Activated naive CD8-positive, alpha-beta T cell treated with anti-CD3 and anti-CD28 coated beads, Interleukin-2, amount 10 ng/mL, durations not matched to agents 7 days and 5 days (primary cell): ENCODE measurements around the gene PHC1. TPM values are rescaled to one million over a fixed set of nuclear protein-coding genes. Genes with fewer than 3 reads are reported as not detected.

ENCODE experiments used
- ATAC-seq: fragments of 150-1000 bp; cut with Tn5 transposase; one replicate; pipeline ENCODE4 v1.10.0; 2021; ENCODE audit warnings: low read depth, moderate library complexity
- POLR2A ChIA-PET: fragments of 350-600 bp; sonication (Branson Sonifier 250); formaldehyde crosslinking; loops from one replicate; lab custom pipeline; 2021; ENCODE audit warnings: antibody characterized with exemption; lab: Charles Lee
- DNase-seq: peaks from one replicate; pipeline ENCODE4 v3.0.0; 2021
- H3K27ac Mint-ChIP-seq: one replicate; pipeline ENCODE4 v1.8.0; 2022; ENCODE audit warnings: mild to moderate bottlenecking, mixed read lengths
- H3K27me3 Mint-ChIP-seq: one replicate; pipeline ENCODE4 v1.8.0; 2022; ENCODE audit warnings: mild to moderate bottlenecking, moderate library complexity, mixed read lengths
- H3K36me3 Mint-ChIP-seq: one replicate; pipeline ENCODE4 v1.8.0; 2021; ENCODE audit warnings: mild to moderate bottlenecking, mixed read lengths
- H3K4me1 Mint-ChIP-seq: one replicate; pipeline ENCODE4 v1.8.0; 2021; ENCODE audit warnings: mixed read lengths
- H3K4me3 Mint-ChIP-seq: one replicate; pipeline ENCODE4 v1.8.0; 2022; ENCODE audit warnings: mild to moderate bottlenecking, moderate library complexity, mixed read lengths
- H3K9me3 Mint-ChIP-seq: one replicate; pipeline ENCODE4 v1.8.0; 2021; ENCODE audit warnings: mixed read lengths
- total RNA-seq, 2 experiments: library from RNA; stranded (reverse); gene quantifications; one replicate each; pipeline ENCODE4 v1.2.3, GENCODE V29; 2021

Gene PHC1
- total RNA-seq, 2 experiments from 2014 or later = 20.6 to 23.9 TPM

- Mint-ChIP-seq H3K36me3 (peaks cover 14% of the 10 kb centered on the region), H3K9me3 (peaks cover 3% of the 10 kb centered on the region), H3K4me3 (peak overlapping the region; percentile 42), H3K4me1 (peaks cover 34% of the 10 kb centered on the region), H3K27ac (no peak overlapping the region), H3K27me3 (no peaks in the 10 kb centered on the region)
- DNase-seq (no peak), ATAC-seq (no peak)
- POLR2A ChIA-PET = no interaction called here
These were observed 33.4 kb downstream of the PHC1 start for GRCh38 chr12:8947737-8948136.

- Mint-ChIP-seq H3K27me3 (no peaks in the 10 kb centered on the region), H3K4me1 (peaks cover 44% of the 10 kb centered on the region)
- no peak for DNase-seq
These were observed 34.5 kb downstream of the PHC1 start for GRCh38 chr12:8948701-8949341.

GRCh38 chr12:8949342-8950220, 35.3 kb downstream of the PHC1 start, which contains the start of gene M6PR:
Gene M6PR (minus strand): TSS chr12:8949645. CDS start chr12:8946404, 3,241 bp downstream.
- Mint-ChIP-seq H3K4me1 (peaks cover 48% of the 10 kb centered on the region), H3K27ac (peak within 1 kb of the TSS; percentile 91), H3K36me3 (peaks cover 23% of the 10 kb centered on the region), H3K27me3 (no peaks in the 10 kb centered on the region), H3K9me3 (peaks cover 11% of the 10 kb centered on the region), H3K4me3 (peak within 1 kb of the TSS; percentile 93)
- DNase-seq (peak; percentile 92), ATAC-seq (peak; percentile 85)
- POLR2A ChIA-PET = interaction anchor here (0.7 to 2.5 kb wide), 13 partner anchors 11 to 1013 kb away, joined by 3 to 17 read pairs (median 6); partner anchors contain the start of gene PHC1

More at GRCh38 chr12:8948701-8949341, 34.5 kb downstream of the PHC1 start:
- Mint-ChIP-seq H3K36me3 (peaks cover 17% of the 10 kb centered on the region), H3K4me3 (peak overlapping the region; percentile 93), H3K9me3 (peaks cover 8% of the 10 kb centered on the region), H3K27ac (peak overlapping the region; percentile 91)
- ATAC-seq = no peak
- POLR2A ChIA-PET = interaction anchor here (0.7 to 2.5 kb wide), 12 partner anchors 10 to 1012 kb away, joined by 3 to 17 read pairs (median 6); partner anchors contain the start of gene PHC1

- H3K27me3 Mint-ChIP-seq = no peaks in the 10 kb centered on the region
- DNase-seq (no peak), ATAC-seq (no peak)
- peaks cover 48% of the 10 kb centered on the region for H3K4me1 Mint-ChIP-seq
- H3K36me3 Mint-ChIP-seq = peaks cover 23% of the 10 kb centered on the region
- POLR2A ChIA-PET = interaction anchor here (0.8 to 2.5 kb wide), 10 partner anchors 34 to 114 kb away, joined by 3 to 17 read pairs (median 7); partner anchors contain the start of gene PHC1
- H3K9me3 Mint-ChIP-seq = peaks cover 11% of the 10 kb centered on the region
- H3K27ac Mint-ChIP-seq = peak overlapping the region; percentile 91
- peak overlapping the region; percentile 93 for H3K4me3 Mint-ChIP-seq
These were observed 35.9 kb downstream of the PHC1 start for GRCh38 chr12:8950221-8950527.

- H3K9me3 Mint-ChIP-seq = peaks cover 11% of the 10 kb centered on the region
- H3K4me1 Mint-ChIP-seq = peaks cover 48% of the 10 kb centered on the region
- ATAC-seq = no peak
- POLR2A ChIA-PET = interaction anchor here (0.5 to 2.5 kb wide), 7 partner anchors 35 to 113 kb away, joined by 3 to 17 read pairs (median 8); partner anchors contain the start of gene PHC1
- H3K4me3 Mint-ChIP-seq = peak overlapping the region; percentile 93
- peaks cover 23% of the 10 kb centered on the region for H3K36me3 Mint-ChIP-seq
- no peaks in the 10 kb centered on the region for H3K27me3 Mint-ChIP-seq
- H3K27ac Mint-ChIP-seq = peak overlapping the region; percentile 91
- DNase-seq = peak; percentile 39
These were observed 36.6 kb downstream of the PHC1 start for GRCh38 chr12:8950702-8951478.

- Mint-ChIP-seq H3K27ac (peak overlapping the region; percentile 88), H3K36me3 (peaks cover 28% of the 10 kb centered on the region), H3K9me3 (peaks cover 11% of the 10 kb centered on the region), H3K4me1 (peaks cover 43% of the 10 kb centered on the region), H3K4me3 (peak overlapping the region; percentile 93), H3K27me3 (no peaks in the 10 kb centered on the region)
- DNase-seq (no peak), ATAC-seq (no peak)
- POLR2A ChIA-PET = interaction anchor here (0.6 to 2.2 kb wide), 5 partner anchors 44 to 89 kb away, joined by 3 to 9 read pairs (median 4); no protein-coding TSS in a partner anchor
These were observed 37.4 kb downstream of the PHC1 start for GRCh38 chr12:8951744-8952143.

- DNase-seq (no peak), ATAC-seq (no peak)
- H3K9me3 Mint-ChIP-seq = peaks cover 15% of the 10 kb centered on the region
- H3K36me3 Mint-ChIP-seq = peaks cover 34% of the 10 kb centered on the region
- peak overlapping the region; percentile 46 for H3K4me3 Mint-ChIP-seq
- H3K27ac Mint-ChIP-seq = peak overlapping the region; percentile 71
- no peaks in the 10 kb centered on the region for H3K27me3 Mint-ChIP-seq
- H3K4me1 Mint-ChIP-seq = peaks cover 30% of the 10 kb centered on the region
- POLR2A ChIA-PET = interaction anchor here (0.5 to 0.7 kb wide), 2 partner anchors 21 to 68 kb away, joined by 3 to 5 read pairs; no protein-coding TSS in a partner anchor
These were observed 39.6 kb downstream of the PHC1 start for GRCh38 chr12:8953773-8954402.

GRCh38 chr12:8956073-8956472, 41.8 kb downstream of the PHC1 start:
- H3K4me1 Mint-ChIP-seq = peaks cover 35% of the 10 kb centered on the region
- H3K4me3 Mint-ChIP-seq = no peak overlapping the region

GRCh38 chr12:8956772-8957171, 42.5 kb downstream of the PHC1 start:
- peaks cover 36% of the 10 kb centered on the region for H3K36me3 Mint-ChIP-seq
- H3K4me1 Mint-ChIP-seq = peaks cover 29% of the 10 kb centered on the region
- no peak overlapping the region for H3K4me3 Mint-ChIP-seq

More at GRCh38 chr12:8956073-8956472, 41.8 kb downstream of the PHC1 start:
- H3K9me3 Mint-ChIP-seq = peaks cover 15% of the 10 kb centered on the region
- no peaks in the 10 kb centered on the region for H3K27me3 Mint-ChIP-seq
- DNase-seq (no peak), ATAC-seq (no peak)
- no peak overlapping the region for H3K27ac Mint-ChIP-seq
- POLR2A ChIA-PET = no interaction called here
- peaks cover 36% of the 10 kb centered on the region for H3K36me3 Mint-ChIP-seq

GRCh38 chr12:8957561-8957960, 43.3 kb downstream of the PHC1 start:
- peaks cover 40% of the 10 kb centered on the region for H3K36me3 Mint-ChIP-seq
- no peaks in the 10 kb centered on the region for H3K27me3 Mint-ChIP-seq
- POLR2A ChIA-PET = no interaction called here
- peaks cover 25% of the 10 kb centered on the region for H3K4me1 Mint-ChIP-seq
- ATAC-seq (no peak), DNase-seq (no peak)
- no peak overlapping the region for H3K27ac Mint-ChIP-seq
- peaks cover 18% of the 10 kb centered on the region for H3K9me3 Mint-ChIP-seq
- no peak overlapping the region for H3K4me3 Mint-ChIP-seq

More at GRCh38 chr12:8956772-8957171, 42.5 kb downstream of the PHC1 start:
- ATAC-seq (no peak), DNase-seq (no peak)
- peaks cover 15% of the 10 kb centered on the region for H3K9me3 Mint-ChIP-seq
- H3K27me3 Mint-ChIP-seq = no peaks in the 10 kb centered on the region
- POLR2A ChIA-PET = no interaction called here
- H3K27ac Mint-ChIP-seq = no peak overlapping the region

GRCh38 chr12:8958066-8958465, 43.8 kb downstream of the PHC1 start:
- Mint-ChIP-seq H3K9me3 (peaks cover 13% of the 10 kb centered on the region), H3K27me3 (no peaks in the 10 kb centered on the region), H3K36me3 (peaks cover 35% of the 10 kb centered on the region), H3K4me1 (peaks cover 20% of the 10 kb centered on the region), H3K4me3 (no peak overlapping the region), H3K27ac (no peak overlapping the region)
- DNase-seq (no peak), ATAC-seq (no peak)
- POLR2A ChIA-PET = no interaction called here

- no peaks in the 10 kb centered on the region for H3K27me3 Mint-ChIP-seq
- H3K27ac Mint-ChIP-seq = no peak overlapping the region
- DNase-seq (no peak), ATAC-seq (peak; percentile 33)
- H3K9me3 Mint-ChIP-seq = peaks cover 10% of the 10 kb centered on the region
- peaks cover 9% of the 10 kb centered on the region for H3K4me1 Mint-ChIP-seq
- POLR2A ChIA-PET = no interaction called here
- H3K4me3 Mint-ChIP-seq = no peak overlapping the region
- peaks cover 32% of the 10 kb centered on the region for H3K36me3 Mint-ChIP-seq
These were observed 45.9 kb downstream of the PHC1 start for GRCh38 chr12:8960176-8960575.
